ENCODE measurements around the gene MMP20.

The MMP20 gene

GRCh38 chr11:102590276-102591049, 34.7 kb downstream of the MMP20 start:
- no peak for DNase-seq

GRCh38 chr11:102589047-102589459, 36.1 kb downstream of the MMP20 start:
- DNase-seq = peak in 1 of 2 donors; percentile 17

- no peak for DNase-seq
These were observed 37.4 kb downstream of the MMP20 start for GRCh38 chr11:102587722-102588121.

- DNase-seq = no peak
These were observed 41.8 kb downstream of the MMP20 start for GRCh38 chr11:102583141-102583873.

GRCh38 chr11:102582140-102582539, 43.0 kb downstream of the MMP20 start:
- no peak for DNase-seq

- no peak for DNase-seq
These were observed 44.1 kb downstream of the MMP20 start for GRCh38 chr11:102581066-102581465.

GRCh38 chr11:102580185-102580951, 44.8 kb downstream of the MMP20 start:
- no peak for DNase-seq

GRCh38 chr11:102577723-102578122, 47.4 kb downstream of the MMP20 start:
- no peak for DNase-seq

GRCh38 chr11:102577182-102577581, 48.0 kb downstream of the MMP20 start:
- DNase-seq = peak in 1 of 2 donors; percentile 20

- peak in 1 of 2 donors; percentile 14 for DNase-seq
These were observed 48.8 kb downstream of the MMP20 start for GRCh38 chr11:102576350-102576749.

GRCh38 chr11:102575012-102575411, 50.1 kb downstream of the MMP20 start:
- no peak for DNase-seq

GRCh38 chr11:102573851-102574250, 51.3 kb downstream of the MMP20 start:
- no peak for DNase-seq

GRCh38 chr11:102572554-102573220, 52.4 kb downstream of the MMP20 start:
- no peak for DNase-seq

GRCh38 chr11:102568851-102569250, 56.3 kb downstream of the MMP20 start:
- no peak for DNase-seq

- no peak for DNase-seq
These were observed 59.0 kb downstream of the MMP20 start for GRCh38 chr11:102566112-102566511.

GRCh38 chr11:102564110-102564509, 61.0 kb downstream of the MMP20 start:
- no peak for DNase-seq

- DNase-seq = no peak
These were observed 63.5 kb downstream of the MMP20 start for GRCh38 chr11:102561636-102562035.

GRCh38 chr11:102560555-102561011, 64.5 kb downstream of the MMP20 start:
- DNase-seq = peak; percentile 15 to 44

GRCh38 chr11:102559839-102560238, 65.3 kb downstream of the MMP20 start:
- DNase-seq = peak; percentile 12 to 33

- DNase-seq = no peak
These were observed 70.0 kb downstream of the MMP20 start for GRCh38 chr11:102555091-102555490.

GRCh38 chr11:102553835-102554282, 71.3 kb downstream of the MMP20 start:
- DNase-seq = no peak

GRCh38 chr11:102552447-102553194, 72.5 kb downstream of the MMP20 start:
- DNase-seq = no peak
